T1000 (cell line): Measurements from ENCODE around the gene NPHP1.
"Not testable (repeated sequence)": the region's sequence is repeated elsewhere in the genome, so short reads cannot be mapped to it uniquely, and the experiment has no call there.

Experiments used
- DNase-seq: peaks from one replicate; lab custom pipeline; 2025; ENCODE audit warnings: mixed read lengths; lab: John Stamatoyannopoulos, UW

The NPHP1 gene

GRCh38 chr2:110126906-110127305, 77.9 kb downstream of the NPHP1 start:
- no peak for DNase-seq

- DNase-seq: no peak
Measured at GRCh38 chr2:110126086-110126773, 78.6 kb downstream of the NPHP1 start.

- DNase-seq: no peak
Measured at GRCh38 chr2:110124939-110125691, 79.7 kb downstream of the NPHP1 start.

GRCh38 chr2:110124038-110124825, 80.6 kb downstream of the NPHP1 start:
- DNase-seq: no peak

GRCh38 chr2:110121592-110121991, 83.2 kb downstream of the NPHP1 start:
- DNase-seq: no peak

GRCh38 chr2:110121052-110121334, 83.8 kb downstream of the NPHP1 start:
- DNase-seq: no peak

- DNase-seq: no peak
Measured at GRCh38 chr2:110120171-110121051, 84.4 kb downstream of the NPHP1 start.

GRCh38 chr2:110116033-110116710, 88.6 kb downstream of the NPHP1 start:
- no peak for DNase-seq

- DNase-seq: no peak
Measured at GRCh38 chr2:110115291-110116032, 89.4 kb downstream of the NPHP1 start, which contains the start of gene MALL. Gene MALL, minus strand, starts transcription at chr2:110115822. Its CDS starts 30 bp downstream, at chr2:110115792.

- DNase-seq: no peak
Measured at GRCh38 chr2:110114831-110115255, 90.0 kb downstream of the NPHP1 start.

GRCh38 chr2:110113961-110114591, 90.7 kb downstream of the NPHP1 start:
- no peak for DNase-seq

GRCh38 chr2:110108291-110108690, 96.5 kb downstream of the NPHP1 start:
- not testable (repeated sequence) for DNase-seq

- DNase-seq: no peak
Measured at GRCh38 chr2:110107092-110108079, 97.4 kb downstream of the NPHP1 start.

- DNase-seq: no peak
Measured at GRCh38 chr2:110106642-110107041, 98.2 kb downstream of the NPHP1 start.

- peak; percentile 35 for DNase-seq
Measured at GRCh38 chr2:110105608-110106467, 99.0 kb downstream of the NPHP1 start.

GRCh38 chr2:110105183-110105582, 99.6 kb downstream of the NPHP1 start:
- no peak for DNase-seq

GRCh38 chr2:110104025-110104771, 100.6 kb downstream of the NPHP1 start:
- DNase-seq: no peak
